GM19351 (cell line): ENCODE results near the gene CYP2D6.

Experiments used
- ATAC-seq: cut with Tn5 transposase; IDR thresholded peaks from one replicate; pipeline ENCODE4 v1.9.1; 2021; ENCODE audit warnings: mild to moderate bottlenecking, moderate library complexity; ENCODE audit not compliant: unreplicated experiment

The CYP2D6 gene

DNA sequence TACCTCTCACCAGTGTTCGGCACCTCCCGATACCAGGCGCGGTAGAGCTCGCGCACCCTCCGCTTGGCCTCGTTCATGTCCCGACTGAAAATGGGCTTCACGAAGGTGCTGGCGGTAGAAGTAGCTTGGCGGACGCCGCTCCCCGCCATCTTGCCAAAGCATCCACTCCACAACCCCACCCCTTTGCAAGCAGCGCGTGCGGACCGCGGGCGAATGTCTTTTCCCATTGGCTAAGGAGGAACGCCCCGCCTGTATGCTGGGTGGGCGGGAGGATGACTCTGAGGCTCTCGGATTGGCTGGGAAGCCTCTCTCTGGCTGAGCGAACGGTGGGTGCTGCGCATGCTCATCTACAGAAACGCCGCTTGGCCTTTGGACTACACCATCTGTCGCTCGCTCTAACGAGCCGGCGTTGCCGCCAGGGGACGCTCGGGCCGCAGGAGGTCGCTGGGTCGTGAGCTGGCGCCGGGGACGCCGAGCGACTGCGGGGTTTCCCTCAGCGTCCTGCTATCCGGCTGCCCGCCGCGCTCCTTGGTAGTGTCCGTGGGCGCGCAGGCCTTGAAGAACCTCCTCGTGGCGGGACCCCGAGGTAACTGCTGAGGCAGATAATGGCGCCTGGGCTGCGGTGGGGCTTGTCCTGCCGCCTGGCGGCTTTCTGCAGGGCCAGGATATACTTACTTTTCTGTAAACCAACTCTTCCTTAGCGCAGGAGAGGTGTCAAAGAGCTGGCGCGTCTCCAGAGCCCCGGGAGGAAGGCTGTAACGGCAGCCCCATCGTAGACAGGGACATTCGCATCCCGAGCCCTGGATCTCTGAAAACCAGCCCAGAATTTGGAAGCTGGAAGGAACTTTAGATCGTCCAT lies 39.8 kb downstream of the CYP2D6 start, which contains the start of gene NDUFA6:
Gene NDUFA6, minus strand, starts transcription at position 177 of the 859 bp plus-strand sequence. Its CDS starts 28 bp downstream, at position 149.
- ATAC-seq = peak; percentile 85

DNA sequence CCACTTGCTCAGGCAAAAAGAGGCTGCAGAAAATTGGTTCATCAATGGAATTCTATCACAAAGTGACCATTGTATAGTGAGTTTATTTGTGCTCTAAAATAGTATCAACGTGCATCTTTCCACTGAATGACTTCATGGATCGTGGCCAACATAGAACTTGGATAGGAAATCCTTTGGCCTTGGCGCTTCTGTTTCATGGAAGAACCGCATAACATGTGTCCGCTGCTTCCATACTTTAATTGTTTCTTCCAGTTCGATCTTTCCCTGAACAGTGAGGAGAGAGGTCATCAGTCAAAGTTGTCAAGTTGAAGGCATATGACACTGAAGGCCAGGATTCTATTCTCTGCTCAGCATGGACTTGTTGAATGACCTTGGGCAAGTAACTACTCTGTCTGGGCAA lies 44.6 kb downstream of the CYP2D6 start:
- no peak for ATAC-seq

DNA sequence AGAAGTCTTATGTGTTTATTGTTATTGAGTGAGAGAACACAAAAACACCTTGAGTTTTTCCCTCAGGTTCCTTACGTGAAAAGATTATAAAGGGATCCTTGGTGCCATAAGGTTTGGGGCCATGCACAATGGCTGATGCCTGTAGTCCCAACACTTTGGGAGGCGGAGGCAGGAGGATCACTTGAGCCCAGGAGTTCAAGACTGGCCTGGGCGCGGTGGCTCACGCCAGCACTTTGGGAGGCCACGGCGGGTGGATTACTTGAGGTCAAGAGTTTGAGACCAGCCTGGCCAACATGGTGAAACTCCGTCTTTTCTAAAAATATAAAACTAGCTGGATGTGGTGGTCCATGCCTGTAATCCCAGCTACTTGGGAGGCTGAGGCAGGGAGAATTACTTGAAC lies 45.7 kb downstream of the CYP2D6 start:
- ATAC-seq = no peak

DNA sequence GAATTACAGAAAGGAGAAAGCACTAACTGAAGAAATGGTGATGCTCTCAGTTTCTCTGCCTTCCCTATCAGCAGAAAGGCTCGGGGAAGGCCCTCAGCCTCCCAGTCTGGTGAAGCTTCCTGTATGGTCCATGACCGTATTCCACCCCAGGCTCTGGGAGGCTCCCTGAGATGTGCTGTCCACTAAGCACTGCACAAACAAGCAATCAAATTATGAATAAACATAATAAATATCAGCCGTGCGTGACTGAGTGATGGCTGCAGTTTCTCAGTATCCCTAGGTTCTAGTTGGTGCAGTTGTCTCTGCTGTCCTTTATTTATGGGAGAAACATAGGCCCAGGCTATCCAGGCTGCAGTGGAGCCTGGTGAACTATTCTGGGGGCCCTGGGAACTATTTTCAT lies 47.5 kb downstream of the CYP2D6 start:
- no peak for ATAC-seq

DNA sequence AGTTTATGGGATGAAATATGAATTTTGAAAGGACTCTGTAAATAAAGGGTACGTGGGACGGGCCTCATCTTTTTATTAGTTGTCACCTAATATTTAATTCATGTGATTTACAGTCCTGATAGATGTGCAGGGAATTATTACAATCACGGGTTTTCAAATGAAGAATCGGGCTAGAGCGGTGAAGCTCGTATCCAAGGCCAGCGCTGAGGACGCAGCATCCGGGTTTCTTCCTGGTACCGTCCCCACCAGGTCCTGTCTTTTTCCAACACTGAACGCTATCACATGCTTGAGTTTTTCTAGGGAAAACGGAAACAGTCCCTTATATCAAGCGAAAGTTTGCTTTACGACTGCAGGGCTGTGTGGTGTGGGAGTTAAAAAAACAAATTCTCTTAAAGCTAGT lies 50.3 kb downstream of the CYP2D6 start:
- no peak for ATAC-seq

DNA sequence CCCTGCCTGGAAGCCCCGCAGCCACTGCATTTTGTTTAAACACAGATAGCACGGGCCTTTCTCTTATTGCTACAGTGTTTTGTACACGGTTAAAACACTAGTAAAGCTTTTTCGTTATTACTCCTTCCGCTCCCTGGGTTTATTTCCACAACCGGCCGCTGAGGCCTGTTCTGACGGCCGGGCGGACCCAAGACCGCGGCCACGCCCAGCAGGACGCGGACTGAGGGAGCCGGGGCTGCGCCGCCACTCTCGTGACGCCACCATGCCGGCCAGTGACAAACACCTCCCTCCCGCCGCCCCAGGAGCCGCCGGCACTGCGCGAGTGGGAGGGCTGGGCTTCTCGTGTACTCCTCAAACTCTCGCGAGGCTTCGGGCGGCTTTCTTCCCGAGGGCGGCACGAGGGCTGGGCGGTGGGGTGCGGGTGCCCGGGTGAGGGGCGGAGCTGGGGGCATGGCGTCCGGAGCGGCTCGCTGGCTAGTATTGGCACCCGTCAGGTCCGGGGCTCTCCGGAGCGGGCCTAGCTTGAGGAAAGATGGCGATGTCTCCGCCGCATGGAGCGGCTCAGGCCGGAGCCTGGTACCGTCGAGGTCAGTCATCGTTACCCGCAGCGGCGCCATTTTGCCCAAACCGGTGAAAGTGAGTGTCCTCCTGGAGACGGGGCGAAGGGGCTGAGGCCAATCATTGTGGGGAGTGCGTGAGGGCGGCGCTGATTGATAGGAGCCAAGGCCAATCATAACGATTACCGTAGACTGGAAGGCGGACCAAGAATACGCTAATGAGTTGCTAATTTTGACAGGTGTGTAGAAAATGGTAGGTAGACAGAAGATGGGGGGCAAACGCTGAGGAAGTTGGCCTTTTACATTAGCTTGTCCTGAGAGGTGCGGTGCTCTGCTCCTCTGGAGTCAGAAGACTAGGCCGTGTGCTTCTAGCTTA lies 51.0 kb downstream of the CYP2D6 start, which contains the start of gene SMDT1:
Gene SMDT1, plus strand, starts transcription at position 382 of the 933 bp plus-strand sequence. Its CDS starts 69 bp downstream, at position 451.
- peak; percentile 83 for ATAC-seq

DNA sequence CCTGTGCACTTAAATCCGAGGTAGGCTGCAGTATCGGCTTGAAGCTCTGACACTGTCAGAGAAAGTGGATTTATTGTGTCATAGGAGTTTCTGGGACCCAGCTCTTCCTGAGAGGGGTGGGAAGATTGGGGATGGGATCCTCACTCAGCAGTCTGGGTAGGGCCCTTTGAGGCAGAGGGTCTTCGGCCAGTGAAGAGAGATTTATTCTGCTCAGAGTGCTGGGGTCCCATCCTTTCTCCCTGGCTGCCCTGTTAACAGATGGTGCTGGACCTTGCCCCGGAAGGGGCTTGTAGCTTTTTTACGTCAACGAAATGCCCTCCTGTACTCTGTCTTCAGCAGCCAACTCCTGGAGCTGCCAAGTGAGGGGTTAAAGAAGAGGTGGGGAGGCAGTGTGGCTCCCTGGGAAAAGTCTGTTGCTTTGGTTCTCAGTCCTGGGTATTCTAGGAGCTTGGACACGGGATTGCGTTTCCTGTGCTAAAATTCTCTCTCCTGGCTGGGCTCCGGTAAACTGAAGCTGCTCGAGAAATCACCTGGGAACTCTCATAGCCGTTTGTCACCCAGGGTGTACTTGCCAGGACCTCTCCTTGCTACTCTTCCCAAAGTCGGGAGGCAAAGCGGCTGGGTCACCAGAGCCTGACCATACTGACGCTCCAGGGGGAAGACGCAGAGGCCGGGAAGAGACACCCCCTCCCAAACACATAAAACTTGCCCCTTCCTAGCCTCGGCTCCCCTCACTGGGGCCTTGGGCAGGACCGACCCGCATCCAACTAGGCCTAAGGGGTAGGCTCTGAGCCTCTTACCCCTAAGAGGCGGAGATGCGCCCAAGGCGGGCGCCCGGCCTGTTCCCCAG lies 51.9 kb downstream of the CYP2D6 start:
- no peak for ATAC-seq

DNA sequence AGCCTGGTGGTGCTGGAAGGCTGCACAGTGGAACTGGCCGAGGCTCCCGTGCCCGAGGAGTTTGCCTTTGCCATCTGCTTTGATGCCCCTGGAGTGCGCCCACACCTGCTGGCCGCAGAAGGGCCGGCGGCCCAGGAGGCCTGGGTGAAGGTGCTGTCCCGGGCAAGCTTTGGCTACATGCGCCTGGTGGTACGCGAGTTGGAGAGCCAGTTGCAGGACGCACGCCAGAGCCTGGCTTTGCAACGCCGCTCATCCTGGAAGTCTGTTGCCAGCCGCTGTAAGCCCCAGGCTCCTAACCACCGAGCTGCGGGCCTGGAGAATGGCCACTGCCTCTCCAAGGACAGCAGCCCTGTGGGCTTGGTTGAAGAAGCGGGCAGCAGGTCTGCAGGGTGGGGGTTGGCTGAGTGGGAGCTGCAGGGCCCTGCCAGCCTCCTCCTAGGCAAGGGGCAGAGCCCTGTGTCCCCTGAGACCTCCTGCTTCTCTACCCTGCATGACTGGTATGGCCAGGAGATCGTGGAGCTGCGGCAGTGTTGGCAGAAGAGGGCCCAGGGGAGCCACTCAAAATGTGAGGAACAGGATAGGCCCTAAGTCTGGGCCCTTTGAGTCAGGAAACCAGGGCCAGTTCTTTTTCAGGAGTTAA lies 53.0 kb downstream of the CYP2D6 start:
- ATAC-seq = no peak

DNA sequence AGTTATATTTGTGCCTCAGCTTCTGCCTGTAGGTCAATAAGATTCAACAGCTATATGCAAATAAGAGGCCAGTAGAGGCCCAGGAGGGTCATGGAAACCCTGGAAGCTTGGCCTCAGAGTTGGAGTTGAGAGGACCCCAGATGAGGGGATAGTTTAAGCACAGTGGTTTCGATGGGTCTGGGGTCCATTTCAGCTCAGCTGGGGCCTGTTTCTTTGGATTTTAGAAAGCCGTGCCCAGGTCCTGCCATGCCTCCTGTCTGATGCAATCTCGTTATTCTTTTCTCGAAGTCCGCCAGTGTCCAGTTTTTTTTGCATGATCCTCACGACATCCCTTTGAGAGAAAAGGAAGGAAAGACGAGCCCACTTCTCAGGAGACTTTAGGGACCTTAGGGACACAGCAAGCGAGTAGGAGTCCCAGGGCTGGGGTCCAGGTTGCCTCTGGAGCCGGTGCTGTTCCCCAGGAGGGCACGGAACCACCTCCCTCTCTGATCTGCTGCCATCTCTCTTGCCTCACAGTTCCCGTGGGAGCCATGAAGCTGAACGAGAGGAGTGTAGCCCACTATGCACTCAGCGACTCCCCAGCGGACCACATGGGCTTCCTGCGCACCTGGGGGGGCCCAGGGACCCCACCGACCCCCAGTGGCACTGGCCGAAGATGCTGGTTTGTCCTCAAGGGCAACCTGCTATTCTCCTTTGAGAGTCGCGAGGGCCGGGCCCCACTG lies 53.7 kb downstream of the CYP2D6 start:
- no peak for ATAC-seq
